SKM-1 (cell line): ENCODE measurements around the gene ADAMTS4.

Source experiments
- DNase-seq: peaks from one replicate; lab custom pipeline; 2025; ENCODE audit not compliant: unreplicated experiment; lab: John Stamatoyannopoulos, UW

ADAMTS4 gene

GRCh38 chr1:161158316-161159010 lies 40.4 kb downstream of the ADAMTS4 start:
- no peak for DNase-seq

DNA sequence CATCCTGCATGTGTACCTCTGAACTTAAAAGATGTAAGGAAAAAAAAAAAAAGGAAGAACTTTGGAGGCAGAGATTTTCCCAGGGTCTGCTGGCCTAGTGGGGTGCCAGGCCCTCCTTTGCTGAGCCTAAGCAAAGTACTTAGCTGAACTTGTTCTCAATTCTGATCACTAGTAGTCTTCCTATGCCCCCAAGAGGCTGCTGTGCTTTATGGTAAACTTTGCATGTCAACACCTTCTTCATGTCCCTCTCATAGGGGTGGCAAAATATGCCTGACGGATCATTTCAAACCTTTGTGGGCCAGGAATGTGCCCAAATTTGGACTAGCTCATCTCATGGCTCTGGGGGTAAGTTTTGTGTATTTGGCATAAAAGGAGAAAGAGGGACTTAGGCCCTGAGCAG lies 41.0 kb downstream of the ADAMTS4 start:
- DNase-seq, result no peak

- peak; percentile 96 for DNase-seq
Observed at GRCh38 chr1:161153682-161154337, 45.0 kb downstream of the ADAMTS4 start, which contains the start of gene UFC1. Gene UFC1 (plus strand): TSS chr1:161153978. CDS start chr1:161153998, 20 bp downstream.

DNA sequence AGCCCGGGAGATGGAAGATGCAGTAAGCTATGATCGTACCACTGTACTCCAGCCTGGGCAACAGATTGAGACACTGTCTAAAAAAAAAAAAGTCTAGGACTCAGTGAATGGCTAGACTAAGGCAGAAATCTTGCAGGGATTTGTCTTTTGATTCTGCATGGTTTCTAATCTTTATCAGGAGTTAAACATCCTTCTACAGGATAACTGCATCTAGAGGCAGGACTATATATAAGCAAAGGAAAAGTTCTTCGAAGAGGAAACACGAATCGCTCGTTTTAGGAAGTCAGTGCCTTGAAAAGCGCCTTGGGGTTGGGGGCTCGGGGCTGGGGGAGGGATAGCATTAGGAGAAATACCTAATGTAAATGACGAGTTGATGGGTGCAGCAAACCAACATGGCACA lies 45.7 kb downstream of the ADAMTS4 start:
- DNase-seq, result no peak

DNA sequence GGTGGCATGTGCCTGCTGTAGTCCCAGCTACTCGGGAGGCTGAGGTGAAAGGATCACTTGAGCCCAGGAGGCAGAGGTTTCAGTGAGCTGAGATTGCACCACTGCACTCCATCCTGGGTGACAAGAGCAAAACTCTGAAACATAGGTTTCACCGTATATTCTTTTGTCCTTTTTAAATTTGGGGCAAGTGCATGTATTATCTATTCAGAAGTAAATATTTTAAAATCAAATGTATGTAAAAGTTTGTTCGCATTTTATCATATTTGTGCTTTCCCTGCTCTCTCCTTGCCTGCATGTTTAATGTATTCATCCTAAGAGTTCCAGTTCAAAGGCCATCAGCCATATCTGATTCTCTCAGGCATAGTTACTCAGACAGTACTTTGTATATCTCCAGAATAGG lies 53.0 kb downstream of the ADAMTS4 start:
- DNase-seq, result no peak

- no peak for DNase-seq
Observed at GRCh38 chr1:161140755-161141400, 58.0 kb downstream of the ADAMTS4 start.

DNA sequence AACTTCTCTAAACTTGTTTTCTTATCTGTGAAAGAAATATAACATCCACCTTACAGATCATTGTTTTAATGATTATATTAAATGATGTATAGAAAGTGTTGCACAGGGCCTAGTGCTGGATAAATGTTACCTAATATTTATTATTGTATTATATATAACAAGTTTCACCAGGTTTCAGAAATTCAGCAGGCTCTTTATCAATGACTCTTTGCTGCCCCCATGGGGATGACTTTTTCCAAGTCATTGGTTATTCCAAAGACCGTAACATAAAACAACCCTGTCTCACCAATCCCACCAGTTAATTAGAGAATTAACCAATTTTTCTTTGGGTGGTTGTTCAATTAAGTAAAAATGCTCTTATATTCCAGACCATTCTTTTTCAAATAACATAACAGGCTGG lies 59.1 kb downstream of the ADAMTS4 start:
- peak; percentile 61 for DNase-seq

- DNase-seq, result no peak
Observed at GRCh38 chr1:161138431-161138830, 60.4 kb downstream of the ADAMTS4 start.

DNA sequence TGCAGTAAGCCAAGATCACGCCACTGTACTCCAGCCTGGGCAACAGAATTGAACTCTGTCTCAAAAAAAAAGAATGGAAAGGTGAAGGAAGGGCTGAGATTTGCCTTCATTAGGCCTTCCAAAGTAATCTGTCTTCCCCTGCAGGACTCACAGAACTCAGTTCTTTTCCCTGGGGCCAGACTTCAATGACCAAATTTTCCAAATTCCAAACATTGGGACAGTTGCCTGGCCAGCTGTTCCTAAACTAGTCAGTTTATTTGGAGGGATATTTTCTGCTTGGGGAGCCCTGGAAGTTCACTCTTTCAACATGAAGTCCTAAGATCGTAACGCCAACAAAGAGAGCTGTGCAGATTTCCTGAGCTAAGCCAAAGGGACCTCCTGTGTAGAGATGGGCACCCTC lies 61.0 kb downstream of the ADAMTS4 start:
- DNase-seq, result no peak
